Lower lobe of right lung (tissue), 2 donors: ENCODE data around the gene LLGL1. TPM values are rescaled to one million over a fixed set of nuclear protein-coding genes. Genes with fewer than 3 reads are reported as not detected.

Experiments
- ATAC-seq, 2 donors: fragments of 200-7000 bp; cut with Tn5 transposase; one replicate each; pipeline ENCODE4 v1.9.1; 2020 to 2022; ENCODE audit warnings: mild to moderate bottlenecking in 2 of 2, moderate library complexity in 2 of 2
- DNase-seq: peaks from one replicate; pipeline ENCODE4 v3.0.0-alpha.2; 2020
- H3K27ac ChIP-seq: fragments of 200-600 bp; one replicate; pipeline ENCODE4 v1.8.0; 2022
- H3K27me3 ChIP-seq: fragments of 200-600 bp; one replicate; pipeline ENCODE4 v1.8.0; 2022; ENCODE audit warnings: low read depth
- H3K36me3 ChIP-seq: fragments of 200-600 bp; one replicate; pipeline ENCODE4 v1.8.0; 2022; ENCODE audit warnings: mild to moderate bottlenecking
- H3K4me1 ChIP-seq: fragments of 200-600 bp; one replicate; pipeline ENCODE4 v1.8.0; 2022
- H3K4me3 ChIP-seq: fragments of 200-600 bp; one replicate; pipeline ENCODE4 v1.8.0; 2022; ENCODE audit warnings: mild to moderate bottlenecking
- H3K9me3 ChIP-seq: fragments of 200-600 bp; one replicate; pipeline ENCODE4 v1.8.0; 2022
- CTCF ChIP-seq: fragments of 200-600 bp; IDR thresholded peaks from one replicate; pipeline ENCODE4 v1.8.0; 2022; ENCODE audit warnings: antibody characterized with exemption, mild to moderate bottlenecking
- intact Hi-C: fragments of 100-400 bp; cut with DNase I; formaldehyde crosslinking; loops from one replicate; pipeline ENCODE4 v1.11.0; 2022
- total RNA-seq: library from RNA; stranded (reverse); fragmentation: NEBNext Ultra II Directional; extraction: Animal tissue kit (Norgen Biotek cat#: 25700); gene quantifications from one replicate; pipeline ENCODE4 v1.2.1, GENCODE V29; 2021
- donor health status: DM: no; HTN: yes; CAD: no; lungs with severe emphysema.

Gene LLGL1
- total RNA-seq, 1 donor from 2014 or later, result 12.0 TPM

GRCh38 chr17:18236494-18236893 lies 11.1 kb downstream of the LLGL1 start:
- DNase-seq (no peak), ATAC-seq (no peak)
- H3K9me3 ChIP-seq, result no peaks in the 10 kb centered on the region
- peaks cover 60% of the 10 kb centered on the region for H3K36me3 ChIP-seq
- TF ChIP-seq CTCF, result no peak
- no peaks in the 10 kb centered on the region for H3K27me3 ChIP-seq
- H3K27ac ChIP-seq, result no peak overlapping the region
- no peak overlapping the region for H3K4me3 ChIP-seq
- no peaks in the 10 kb centered on the region for H3K4me1 ChIP-seq
- intact Hi-C loops, result no loop called here

GRCh38 chr17:18237461-18237860 lies 12.0 kb downstream of the LLGL1 start:
- intact Hi-C loops, result no loop called here
- Histone ChIP-seq H3K9me3 (no peaks in the 10 kb centered on the region), H3K27me3 (no peaks in the 10 kb centered on the region), H3K4me3 (no peak overlapping the region), H3K27ac (no peak overlapping the region), H3K4me1 (no peaks in the 10 kb centered on the region), H3K36me3 (peaks cover 67% of the 10 kb centered on the region)
- DNase-seq (no peak), ATAC-seq (no peak)
- TF ChIP-seq CTCF, result no peak

- DNase-seq (no peak), ATAC-seq (no peak)
- no peak for TF ChIP-seq CTCF
- H3K4me1 ChIP-seq, result no peaks in the 10 kb centered on the region
- no peak overlapping the region for H3K27ac ChIP-seq
- H3K36me3 ChIP-seq, result peaks cover 66% of the 10 kb centered on the region
- H3K27me3 ChIP-seq, result no peaks in the 10 kb centered on the region
- no peak overlapping the region for H3K4me3 ChIP-seq
- intact Hi-C loops, result no loop called here
- H3K9me3 ChIP-seq, result no peaks in the 10 kb centered on the region
Observed at GRCh38 chr17:18238299-18238698, 12.9 kb downstream of the LLGL1 start.

GRCh38 chr17:18240449-18240848 lies 15.0 kb downstream of the LLGL1 start:
- H3K4me3 ChIP-seq, result no peak overlapping the region
- H3K4me1 ChIP-seq, result no peaks in the 10 kb centered on the region
- ATAC-seq, result no peak
- peaks cover 62% of the 10 kb centered on the region for H3K36me3 ChIP-seq
- no peak for DNase-seq
- H3K27me3 ChIP-seq, result no peaks in the 10 kb centered on the region
- TF ChIP-seq CTCF, result no peak
- H3K27ac ChIP-seq, result no peak overlapping the region
- intact Hi-C loops, result no loop called here
- H3K9me3 ChIP-seq, result no peaks in the 10 kb centered on the region

- Histone ChIP-seq H3K4me3 (no peak overlapping the region), H3K27me3 (no peaks in the 10 kb centered on the region), H3K9me3 (no peaks in the 10 kb centered on the region), H3K36me3 (peaks cover 66% of the 10 kb centered on the region), H3K27ac (no peak overlapping the region), H3K4me1 (no peaks in the 10 kb centered on the region)
- intact Hi-C loops, result no loop called here
- TF ChIP-seq CTCF, result no peak
- ATAC-seq (no peak), DNase-seq (no peak)
Observed at GRCh38 chr17:18241229-18241871, 15.9 kb downstream of the LLGL1 start.
